HepG2 (cell line): ENCODE data around the gene NPS. TPM values are rescaled to one million over a fixed set of nuclear protein-coding genes. Genes with fewer than 3 reads are reported as not detected.

ENCODE experiments used
- ATAC-seq: fragments of 200-7000 bp; cut with Tn5 transposase; 3 replicates; pipeline ENCODE4 v1.9.1; 2020; ENCODE audit warnings: mild to moderate bottlenecking, moderate library complexity
- BruUV-seq: library from RNA; stranded (reverse); fragments of 400-500 nt; replicated peaks from 2 replicates; lab custom pipeline; 2021; lab: Mats Ljungman, UMichigan
- CTCF ChIA-PET: fragments of 300-600 bp; formaldehyde crosslinking; extraction: SDS; loops from one replicate; lab custom pipeline; 2021; ENCODE audit warnings: low total read pairs, inconsistent platforms, low intra/inter-chr PET ratio; lab: Yijun Ruan, JAX
- POLR2A ChIA-PET: fragments of 350-600 bp; sonication (Branson Sonifier 250); formaldehyde crosslinking; loops from one replicate; lab custom pipeline; 2020; ENCODE audit warnings: antibody characterized with exemption, inconsistent platforms; lab: Yijun Ruan, JAX
- DNase-seq: peaks from one replicate; pipeline ENCODE4 v3.0.0-alpha.2; 2015; ENCODE audit warnings: low spot score
- FAIRE-seq: peaks from 3 replicates; lab custom pipeline; 2011; peaks lifted over from hg19 to GRCh38; lab: Jason Lieb, UNC
- H2AFZ ChIP-seq: one replicate; pipeline ENCODE4 v1.6.1; 2011; ENCODE audit warnings: low read length, inconsistent platforms
- H3K27ac ChIP-seq: fragments of 300-600 bp; 3 replicates; pipeline ENCODE4 v1.8.0; 2011; ENCODE audit warnings: mixed run types, mild to moderate bottlenecking, mixed read lengths, low read length, inconsistent platforms; ENCODE audit not compliant: insufficient read depth; ENCODE audit errors: extremely low read length
- H3K27me3 ChIP-seq, 2 experiments: fragments of 200-600 bp in 1 of 2; 2 replicates in 1 of 2; 3 replicates in 1 of 2; pipeline versions ENCODE4 v1.6.0 to v1.8.0; 2011; ENCODE audit warnings: low read length in 2 of 2, mild to moderate bottlenecking in 2 of 2, moderate library complexity in 2 of 2, inconsistent platforms in 1 of 2; ENCODE audit not compliant: insufficient read depth in 2 of 2, control insufficient read depth in 1 of 2
- H3K36me3 ChIP-seq, 2 experiments: fragments of 200-600 bp in 1 of 2; replicated peaks in 1 of 2; 2 replicates in 1 of 2; 3 replicates in 1 of 2; pipeline versions ENCODE4 v1.5.1 to v1.8.0; 2011; ENCODE audit warnings: low read length in 2 of 2, inconsistent platforms in 1 of 2; ENCODE audit not compliant: insufficient read depth in 2 of 2, control insufficient read depth in 1 of 2
- H3K4me1 ChIP-seq: 2 replicates; pipeline ENCODE4 v1.5.1; 2012; ENCODE audit warnings: low read length, inconsistent platforms; ENCODE audit not compliant: insufficient read depth
- H3K4me2 ChIP-seq: 2 replicates; pipeline ENCODE4 v1.6.0; 2011; ENCODE audit warnings: low read depth, low read length, inconsistent platforms
- H3K4me3 ChIP-seq, 3 experiments: fragments of 200-600 bp in 1 of 3; sonication (generic), shearing (Covaris generic) in 1 of 3; replicated peaks in 1 of 3; 2 replicates each; pipeline ENCODE4 v1.5.1; 2011 to 2016; ENCODE audit warnings: low read length in 3 of 3, inconsistent platforms in 2 of 3, low read depth in 2 of 3, mild to moderate bottlenecking in 2 of 3, control low read depth in 1 of 3, mixed read lengths in 1 of 3; ENCODE audit not compliant: insufficient read depth in 1 of 3
- H3K79me2 ChIP-seq: one replicate; pipeline ENCODE4 v1.6.1; 2011; ENCODE audit warnings: low read length, inconsistent platforms; ENCODE audit not compliant: insufficient read depth
- H3K9ac ChIP-seq: 2 replicates; pipeline ENCODE4 v1.6.0; 2011; ENCODE audit warnings: mild to moderate bottlenecking, low read depth, low read length, inconsistent platforms; ENCODE audit not compliant: insufficient read depth
- H3K9me3 ChIP-seq: 2 replicates; pipeline ENCODE4 v1.5.1; 2012; ENCODE audit warnings: mild to moderate bottlenecking, low read length
- H4K20me1 ChIP-seq: 2 replicates; pipeline ENCODE4 v1.6.0; 2011; ENCODE audit warnings: inconsistent platforms, mild to moderate bottlenecking, low read length, moderate library complexity; ENCODE audit not compliant: insufficient read depth
- KLF12 ChIP-seq: sonication (generic); formaldehyde crosslinking; IDR thresholded peaks from 2 replicates; pipeline ENCODE4 v1.4.0; 2020; ENCODE audit warnings: missing genetic modification reagents, borderline replicate concordance
- MYNN ChIP-seq: sonication (generic); formaldehyde crosslinking; IDR thresholded peaks from 2 replicates; pipeline ENCODE4 v1.4.0; 2020; ENCODE audit warnings: mild to moderate bottlenecking, low read depth, missing genetic modification reagents
- ZNF510 ChIP-seq: sonication (generic); formaldehyde crosslinking; IDR thresholded peaks from 2 replicates; pipeline ENCODE4 v1.4.0; 2020; ENCODE audit warnings: low read depth, mild to moderate bottlenecking, missing genetic modification reagents
- WGBS: methylation state at CpG from one replicate; pipeline ENCODE4 v1.1.6; 2017; ENCODE audit warnings: low lambda C conversion rate; 5-methylcytosine and 5-hydroxymethylcytosine counted together
- in situ Hi-C: cut with HindIII; loops from 2 replicates; pipeline ENCODE4 v1.10.0; 2017; ENCODE audit warnings: low pct_unique_long_range_greater_than_20kb; ENCODE audit not compliant: extremely low pct_ligation_motif_present
- intact Hi-C: fragments of 100-400 bp; cut with micrococcal nuclease; formaldehyde crosslinking; loops from one replicate; pipeline ENCODE4 v1.10.0; 2022; ENCODE audit not compliant: unreplicated experiment
- polyA plus RNA-seq, 8 experiments: library from polyadenylated mRNA; depleted of rRNA in 3 of 8; stranded (reverse) in 7 of 8; unstranded in 1 of 8; fragments of >200 nt; fragmentation: Illumina TruSeq in 4 of 8; extraction: Trizol in 4 of 8; gene quantifications; 2 replicates each; pipeline versions ENCODE4 v1.2.1 to v1.2.3, GENCODE V29; 2011 to 2016; ENCODE audit warnings: low read depth in 4 of 8, missing spikeins in 1 of 8, mixed read lengths in 1 of 8; ENCODE audit not compliant: insufficient read depth in 1 of 8
- total RNA-seq, 5 experiments: library from RNA; depleted of rRNA; stranded (reverse); fragments of >200 nt; fragmentation: Illumina TruSeq; extraction: Trizol; gene quantifications; 2 replicates each; pipeline ENCODE4 v1.2.3, GENCODE V29; 2016; ENCODE audit warnings: low read depth in 1 of 5
- TF ChIP-seq, protein P1 (sequence below): IDR thresholded peaks from 2 replicates; pipeline ENCODE4 v1.6.1; 2016; ENCODE audit warnings: low read depth, missing genetic modification reagents, missing compliant biosample characterization
- TF ChIP-seq, protein P2 (sequence below): sonication (generic); formaldehyde crosslinking; IDR thresholded peaks from 2 replicates; pipeline ENCODE4; 2020; ENCODE audit warnings: missing genetic modification reagents, mild to moderate bottlenecking, borderline replicate concordance
- TF ChIP-seq, protein P3 (sequence below): sonication (generic); formaldehyde crosslinking; IDR thresholded peaks from 2 replicates; pipeline ENCODE4 v1.5.0; 2020; ENCODE audit warnings: missing genetic modification reagents
- TF ChIP-seq, protein P4 (sequence below): sonication (generic); formaldehyde crosslinking; IDR thresholded peaks from 2 replicates; pipeline ENCODE4 v1.5.0; 2020; ENCODE audit warnings: missing genetic modification reagents

Gene NPS
- total and polyA plus RNA-seq, 2 of the 13 experiments (the other 11 are each of a cell fraction or from before 2014, with no cell fraction given) = not detected

DNA sequence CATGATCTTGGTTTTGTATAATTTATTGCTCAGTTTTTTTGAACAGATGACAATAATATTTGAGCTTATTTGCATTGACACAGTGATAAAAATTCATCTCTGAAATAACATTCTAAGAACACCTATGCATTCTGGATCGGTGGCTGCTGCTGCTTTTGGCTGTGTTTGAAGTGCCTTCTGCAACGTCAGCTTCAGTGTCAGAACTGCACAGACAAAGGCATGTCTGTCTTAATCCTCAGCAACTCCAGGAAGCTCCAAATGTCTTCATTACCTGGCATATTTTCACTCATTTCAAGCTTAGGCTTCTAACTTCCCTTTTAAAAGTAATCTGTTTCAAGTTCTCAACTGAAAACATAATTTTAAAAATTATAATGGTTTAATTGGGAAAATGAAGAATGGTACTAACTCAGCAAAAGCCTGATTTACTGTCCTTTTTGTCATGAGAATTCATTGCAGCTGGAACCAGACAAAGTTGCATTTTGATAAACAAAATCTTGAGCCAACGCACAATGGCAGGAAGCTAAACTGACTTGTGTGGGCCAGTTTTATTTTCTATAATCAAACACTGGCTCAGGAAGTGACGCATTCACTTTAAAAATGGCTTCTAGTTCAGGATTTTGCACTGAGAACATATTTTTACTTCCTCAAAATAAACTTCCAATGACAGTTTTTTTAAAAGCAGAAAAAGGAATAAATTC lies 38.7 kb downstream of the NPS start:
- no TSS peak for BruUV-seq
- H3K4me1 ChIP-seq = no peaks in the 10 kb centered on the region
- WGBS = 16% methylated on average over 4 of the region's 4 CpGs
- no peak overlapping the region for H3K27ac ChIP-seq
- H3K9ac ChIP-seq = no peak overlapping the region
- H3K36me3 ChIP-seq = no peaks in the 10 kb centered on the region
- FAIRE-seq = no peak
- DNase-seq = no peak
- no peaks in the 10 kb centered on the region for H3K9me3 ChIP-seq
- in situ Hi-C loops = no loop called here
- H3K4me2 ChIP-seq = no peak overlapping the region
- H3K79me2 ChIP-seq = no peaks in the 10 kb centered on the region
- no peak overlapping the region for H2AFZ ChIP-seq
- intact Hi-C loops = no loop called here
- ChIA-PET POLR2A (no interaction called here), CTCF (no interaction called here)
- H3K4me3 ChIP-seq = no peak overlapping the region
- no peak for ATAC-seq
- peaks cover 0 to 1% of the 10 kb centered on the region in 2 experiments; a peak in 1 of 5 replicates for H3K27me3 ChIP-seq
- no peaks in the 10 kb centered on the region for H4K20me1 ChIP-seq
- TF ChIP-seq, protein P1, sequence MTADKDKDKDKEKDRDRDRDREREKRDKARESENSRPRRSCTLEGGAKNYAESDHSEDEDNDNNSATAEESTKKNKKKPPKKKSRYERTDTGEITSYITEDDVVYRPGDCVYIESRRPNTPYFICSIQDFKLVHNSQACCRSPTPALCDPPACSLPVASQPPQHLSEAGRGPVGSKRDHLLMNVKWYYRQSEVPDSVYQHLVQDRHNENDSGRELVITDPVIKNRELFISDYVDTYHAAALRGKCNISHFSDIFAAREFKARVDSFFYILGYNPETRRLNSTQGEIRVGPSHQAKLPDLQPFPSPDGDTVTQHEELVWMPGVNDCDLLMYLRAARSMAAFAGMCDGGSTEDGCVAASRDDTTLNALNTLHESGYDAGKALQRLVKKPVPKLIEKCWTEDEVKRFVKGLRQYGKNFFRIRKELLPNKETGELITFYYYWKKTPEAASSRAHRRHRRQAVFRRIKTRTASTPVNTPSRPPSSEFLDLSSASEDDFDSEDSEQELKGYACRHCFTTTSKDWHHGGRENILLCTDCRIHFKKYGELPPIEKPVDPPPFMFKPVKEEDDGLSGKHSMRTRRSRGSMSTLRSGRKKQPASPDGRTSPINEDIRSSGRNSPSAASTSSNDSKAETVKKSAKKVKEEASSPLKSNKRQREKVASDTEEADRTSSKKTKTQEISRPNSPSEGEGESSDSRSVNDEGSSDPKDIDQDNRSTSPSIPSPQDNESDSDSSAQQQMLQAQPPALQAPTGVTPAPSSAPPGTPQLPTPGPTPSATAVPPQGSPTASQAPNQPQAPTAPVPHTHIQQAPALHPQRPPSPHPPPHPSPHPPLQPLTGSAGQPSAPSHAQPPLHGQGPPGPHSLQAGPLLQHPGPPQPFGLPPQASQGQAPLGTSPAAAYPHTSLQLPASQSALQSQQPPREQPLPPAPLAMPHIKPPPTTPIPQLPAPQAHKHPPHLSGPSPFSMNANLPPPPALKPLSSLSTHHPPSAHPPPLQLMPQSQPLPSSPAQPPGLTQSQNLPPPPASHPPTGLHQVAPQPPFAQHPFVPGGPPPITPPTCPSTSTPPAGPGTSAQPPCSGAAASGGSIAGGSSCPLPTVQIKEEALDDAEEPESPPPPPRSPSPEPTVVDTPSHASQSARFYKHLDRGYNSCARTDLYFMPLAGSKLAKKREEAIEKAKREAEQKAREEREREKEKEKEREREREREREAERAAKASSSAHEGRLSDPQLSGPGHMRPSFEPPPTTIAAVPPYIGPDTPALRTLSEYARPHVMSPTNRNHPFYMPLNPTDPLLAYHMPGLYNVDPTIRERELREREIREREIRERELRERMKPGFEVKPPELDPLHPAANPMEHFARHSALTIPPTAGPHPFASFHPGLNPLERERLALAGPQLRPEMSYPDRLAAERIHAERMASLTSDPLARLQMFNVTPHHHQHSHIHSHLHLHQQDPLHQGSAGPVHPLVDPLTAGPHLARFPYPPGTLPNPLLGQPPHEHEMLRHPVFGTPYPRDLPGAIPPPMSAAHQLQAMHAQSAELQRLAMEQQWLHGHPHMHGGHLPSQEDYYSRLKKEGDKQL = no peak
- TF ChIP-seq, protein P2, sequence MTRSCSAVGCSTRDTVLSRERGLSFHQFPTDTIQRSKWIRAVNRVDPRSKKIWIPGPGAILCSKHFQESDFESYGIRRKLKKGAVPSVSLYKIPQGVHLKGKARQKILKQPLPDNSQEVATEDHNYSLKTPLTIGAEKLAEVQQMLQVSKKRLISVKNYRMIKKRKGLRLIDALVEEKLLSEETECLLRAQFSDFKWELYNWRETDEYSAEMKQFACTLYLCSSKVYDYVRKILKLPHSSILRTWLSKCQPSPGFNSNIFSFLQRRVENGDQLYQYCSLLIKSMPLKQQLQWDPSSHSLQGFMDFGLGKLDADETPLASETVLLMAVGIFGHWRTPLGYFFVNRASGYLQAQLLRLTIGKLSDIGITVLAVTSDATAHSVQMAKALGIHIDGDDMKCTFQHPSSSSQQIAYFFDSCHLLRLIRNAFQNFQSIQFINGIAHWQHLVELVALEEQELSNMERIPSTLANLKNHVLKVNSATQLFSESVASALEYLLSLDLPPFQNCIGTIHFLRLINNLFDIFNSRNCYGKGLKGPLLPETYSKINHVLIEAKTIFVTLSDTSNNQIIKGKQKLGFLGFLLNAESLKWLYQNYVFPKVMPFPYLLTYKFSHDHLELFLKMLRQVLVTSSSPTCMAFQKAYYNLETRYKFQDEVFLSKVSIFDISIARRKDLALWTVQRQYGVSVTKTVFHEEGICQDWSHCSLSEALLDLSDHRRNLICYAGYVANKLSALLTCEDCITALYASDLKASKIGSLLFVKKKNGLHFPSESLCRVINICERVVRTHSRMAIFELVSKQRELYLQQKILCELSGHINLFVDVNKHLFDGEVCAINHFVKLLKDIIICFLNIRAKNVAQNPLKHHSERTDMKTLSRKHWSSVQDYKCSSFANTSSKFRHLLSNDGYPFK (CRISPR knock-in tag) = no peak
- TF ChIP-seq, protein P3, sequence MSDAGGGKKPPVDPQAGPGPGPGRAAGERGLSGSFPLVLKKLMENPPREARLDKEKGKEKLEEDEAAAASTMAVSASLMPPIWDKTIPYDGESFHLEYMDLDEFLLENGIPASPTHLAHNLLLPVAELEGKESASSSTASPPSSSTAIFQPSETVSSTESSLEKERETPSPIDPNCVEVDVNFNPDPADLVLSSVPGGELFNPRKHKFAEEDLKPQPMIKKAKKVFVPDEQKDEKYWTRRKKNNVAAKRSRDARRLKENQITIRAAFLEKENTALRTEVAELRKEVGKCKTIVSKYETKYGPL (CRISPR knock-in tag) = no peak
- TF ChIP-seq ZNF510 (CRISPR knock-in tag) (no peak), KLF12 (CRISPR knock-in tag) (no peak), MYNN (CRISPR knock-in tag) (no peak)
- TF ChIP-seq, protein P4, sequence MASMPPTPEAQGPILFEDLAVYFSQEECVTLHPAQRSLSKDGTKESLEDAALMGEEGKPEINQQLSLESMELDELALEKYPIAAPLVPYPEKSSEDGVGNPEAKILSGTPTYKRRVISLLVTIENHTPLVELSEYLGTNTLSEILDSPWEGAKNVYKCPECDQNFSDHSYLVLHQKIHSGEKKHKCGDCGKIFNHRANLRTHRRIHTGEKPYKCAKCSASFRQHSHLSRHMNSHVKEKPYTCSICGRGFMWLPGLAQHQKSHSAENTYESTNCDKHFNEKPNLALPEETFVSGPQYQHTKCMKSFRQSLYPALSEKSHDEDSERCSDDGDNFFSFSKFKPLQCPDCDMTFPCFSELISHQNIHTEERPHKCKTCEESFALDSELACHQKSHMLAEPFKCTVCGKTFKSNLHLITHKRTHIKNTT (CRISPR knock-in tag) = no peak
